NB4 (cell line): ENCODE results near the gene ZNF630.
"Not testable (repeated sequence)": the region's sequence is repeated elsewhere in the genome, so short reads cannot be mapped to it uniquely, and the experiment has no call there.

Experiments used
- MAX ChIP-seq: IDR thresholded peaks from 2 replicates; pipeline ENCODE4 v1.6.1; 2011; ENCODE audit warnings: low read depth, low read length
- POLR2A ChIP-seq: IDR thresholded peaks from 2 replicates; pipeline ENCODE4 v1.6.1; 2011; ENCODE audit warnings: mild to moderate bottlenecking; ENCODE audit not compliant: insufficient read length; ENCODE audit errors: extremely low read depth
- TF ChIP-seq, protein P1 (sequence below): IDR thresholded peaks from one replicate; pipeline ENCODE4 v1.5.1; 2012; ENCODE audit warnings: low read depth, low read length

DNA sequence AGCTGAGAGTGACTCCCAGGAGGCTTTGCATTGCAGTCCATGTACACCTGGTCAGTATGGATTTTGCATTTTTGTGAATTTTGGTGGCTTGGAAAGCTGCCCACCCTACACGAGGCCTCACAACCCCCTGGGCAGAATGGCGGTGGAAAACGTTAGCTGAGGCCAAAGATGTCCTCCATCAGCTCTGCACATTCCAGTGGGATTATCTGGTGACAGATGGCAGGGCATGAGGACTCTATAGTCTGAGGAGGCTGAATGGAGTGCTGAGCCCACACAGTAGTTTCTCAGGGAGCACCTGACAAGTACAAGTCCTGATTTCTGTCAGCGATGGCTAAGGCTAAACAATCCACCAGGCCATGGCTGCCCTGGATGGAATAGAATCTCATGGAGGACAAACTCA lies 43.9 kb downstream of the ZNF630 start:
- TF ChIP-seq, protein P1, sequence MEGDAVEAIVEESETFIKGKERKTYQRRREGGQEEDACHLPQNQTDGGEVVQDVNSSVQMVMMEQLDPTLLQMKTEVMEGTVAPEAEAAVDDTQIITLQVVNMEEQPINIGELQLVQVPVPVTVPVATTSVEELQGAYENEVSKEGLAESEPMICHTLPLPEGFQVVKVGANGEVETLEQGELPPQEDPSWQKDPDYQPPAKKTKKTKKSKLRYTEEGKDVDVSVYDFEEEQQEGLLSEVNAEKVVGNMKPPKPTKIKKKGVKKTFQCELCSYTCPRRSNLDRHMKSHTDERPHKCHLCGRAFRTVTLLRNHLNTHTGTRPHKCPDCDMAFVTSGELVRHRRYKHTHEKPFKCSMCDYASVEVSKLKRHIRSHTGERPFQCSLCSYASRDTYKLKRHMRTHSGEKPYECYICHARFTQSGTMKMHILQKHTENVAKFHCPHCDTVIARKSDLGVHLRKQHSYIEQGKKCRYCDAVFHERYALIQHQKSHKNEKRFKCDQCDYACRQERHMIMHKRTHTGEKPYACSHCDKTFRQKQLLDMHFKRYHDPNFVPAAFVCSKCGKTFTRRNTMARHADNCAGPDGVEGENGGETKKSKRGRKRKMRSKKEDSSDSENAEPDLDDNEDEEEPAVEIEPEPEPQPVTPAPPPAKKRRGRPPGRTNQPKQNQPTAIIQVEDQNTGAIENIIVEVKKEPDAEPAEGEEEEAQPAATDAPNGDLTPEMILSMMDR: not testable (repeated sequence)
- not testable (repeated sequence) for TF ChIP-seq POLR2A, MAX
